H9 (cell line): ENCODE results near the gene GCLC. TPM values are rescaled to one million over a fixed set of nuclear protein-coding genes. Genes with fewer than 3 reads are reported as not detected.
"Not testable (repeated sequence)": the region's sequence is repeated elsewhere in the genome, so short reads cannot be mapped to it uniquely, and the experiment has no call there.

Experiments
- DNase-seq: peaks from one replicate; pipeline ENCODE4 v3.0.0-alpha.2; 2017
- H2AFZ ChIP-seq: one replicate; pipeline ENCODE4 v1.6.1; 2013; ENCODE audit warnings: mild to moderate bottlenecking, low read length, control low read depth, moderate library complexity
- H2AK5ac ChIP-seq: 2 replicates; pipeline ENCODE4 v1.6.1; 2013; ENCODE audit warnings: low read length, control low read depth, mixed read lengths; ENCODE audit not compliant: insufficient read length
- H2BK120ac ChIP-seq: one replicate; pipeline ENCODE4 v1.6.1; 2013; ENCODE audit warnings: low read depth, mild to moderate bottlenecking, low read length, control low read depth, inconsistent platforms; ENCODE audit not compliant: poor library complexity, severe bottlenecking
- H2BK12ac ChIP-seq: 2 replicates; pipeline ENCODE4 v1.6.1; 2013; ENCODE audit warnings: low read length, control low read depth, mixed read lengths, low read depth; ENCODE audit not compliant: insufficient read length
- H2BK15ac ChIP-seq: 2 replicates; pipeline ENCODE4 v1.6.1; 2013; ENCODE audit warnings: low read depth, low read length, control low read depth
- H2BK20ac ChIP-seq: one replicate; pipeline ENCODE4 v1.6.1; 2013; ENCODE audit warnings: low read depth, mild to moderate bottlenecking, low read length, control low read depth, inconsistent platforms; ENCODE audit not compliant: poor library complexity, severe bottlenecking
- H2BK5ac ChIP-seq: 2 replicates; pipeline ENCODE4 v1.6.1; 2013; ENCODE audit warnings: low read length, control low read depth, mixed read lengths; ENCODE audit not compliant: insufficient read length
- H3K14ac ChIP-seq: 2 replicates; pipeline ENCODE4 v1.6.1; 2013; ENCODE audit warnings: low read length, control low read depth; ENCODE audit not compliant: insufficient read depth
- H3K18ac ChIP-seq: 2 replicates; pipeline ENCODE4 v1.6.1; 2013; ENCODE audit warnings: low read depth, mild to moderate bottlenecking, mixed read lengths, low read length, control low read depth; ENCODE audit not compliant: insufficient read length
- H3K23ac ChIP-seq: 2 replicates; pipeline ENCODE4 v1.6.1; 2013; ENCODE audit warnings: low read length, control low read depth, mixed read lengths, low read depth; ENCODE audit not compliant: insufficient read length
- H3K23me2 ChIP-seq: 2 replicates; pipeline ENCODE4 v1.6.1; 2013; ENCODE audit warnings: low read depth, mild to moderate bottlenecking, mixed read lengths, low read length, control low read depth; ENCODE audit not compliant: insufficient read length, poor library complexity, severe bottlenecking
- H3K27ac ChIP-seq: 2 replicates; pipeline ENCODE4 v1.5.1; 2013; ENCODE audit warnings: low read length, control low read depth, mixed read lengths, low read depth; ENCODE audit not compliant: insufficient read length
- H3K27me3 ChIP-seq: 2 replicates; pipeline ENCODE4 v1.6.1; 2013; ENCODE audit warnings: low read length, control low read depth, inconsistent platforms; ENCODE audit not compliant: insufficient read depth
- H3K4ac ChIP-seq: 2 replicates; pipeline ENCODE4 v1.6.1; 2013; ENCODE audit warnings: low read depth, mild to moderate bottlenecking, control low read depth, inconsistent platforms, low read length, moderate library complexity
- H3K4me1 ChIP-seq: 2 replicates; pipeline ENCODE4 v1.6.1; 2013; ENCODE audit warnings: low read length, control low read depth, inconsistent platforms; ENCODE audit not compliant: insufficient read depth
- H3K4me2 ChIP-seq: 2 replicates; pipeline ENCODE4 v1.6.1; 2013; ENCODE audit warnings: low read length, control low read depth, mixed read lengths; ENCODE audit not compliant: insufficient read length, insufficient read depth
- H3K56ac ChIP-seq: 2 replicates; pipeline ENCODE4 v1.6.1; 2013; ENCODE audit warnings: low read depth, mild to moderate bottlenecking, mixed read lengths, low read length, control low read depth; ENCODE audit not compliant: insufficient read length
- H3K79me1 ChIP-seq: 2 replicates; pipeline ENCODE4 v1.6.1; 2013; ENCODE audit warnings: low read depth, mild to moderate bottlenecking, moderate library complexity, low read length, control low read depth, inconsistent platforms; ENCODE audit not compliant: insufficient read depth, poor library complexity, severe bottlenecking
- H3K79me2 ChIP-seq: 2 replicates; pipeline ENCODE4 v1.6.1; 2013; ENCODE audit warnings: low read length, control low read depth, inconsistent platforms; ENCODE audit not compliant: insufficient read depth
- H3K9ac ChIP-seq: 2 replicates; pipeline ENCODE4 v1.6.1; 2013; ENCODE audit warnings: low read length, control low read depth, mixed read lengths; ENCODE audit not compliant: insufficient read length; ENCODE audit errors: extremely low read depth
- H3K9me3 ChIP-seq: one replicate; pipeline ENCODE4 v1.6.1; 2013; ENCODE audit warnings: low read depth, low read length, inconsistent platforms; ENCODE audit not compliant: control insufficient read depth
- H3T11ph ChIP-seq: one replicate; pipeline ENCODE4 v1.6.1; 2013; ENCODE audit warnings: mild to moderate bottlenecking, low read length, control low read depth, inconsistent platforms
- H4K20me1 ChIP-seq: one replicate; pipeline ENCODE4 v1.6.1; 2013; ENCODE audit not compliant: control insufficient read depth, insufficient read length, insufficient read depth
- H4K5ac ChIP-seq: 2 replicates; pipeline ENCODE4 v1.6.1; 2013; ENCODE audit warnings: low read depth, mild to moderate bottlenecking, mixed read lengths, low read length, control low read depth; ENCODE audit not compliant: insufficient read length
- H4K8ac ChIP-seq: replicated peaks from 2 replicates; pipeline ENCODE4 v1.6.1; 2013; ENCODE audit warnings: low read length, control low read depth, mixed read lengths, low read depth; ENCODE audit not compliant: insufficient read length
- H4K91ac ChIP-seq: 2 replicates; pipeline ENCODE4 v1.6.1; 2013; ENCODE audit warnings: low read depth, mild to moderate bottlenecking, moderate library complexity, mixed read lengths, low read length, control low read depth; ENCODE audit not compliant: insufficient read length
- H3K27ac Mint-ChIP-seq, 3 experiments: 2 replicates in 2 of 3; 3 replicates in 1 of 3; pipeline ENCODE4 v1.8.0; 2020 to 2021; ENCODE audit warnings: mixed read lengths in 3 of 3, mild to moderate bottlenecking in 1 of 3, moderate library complexity in 1 of 3
- H3K27me3 Mint-ChIP-seq: 2 replicates; pipeline ENCODE4 v1.8.0; 2021; ENCODE audit warnings: low read depth, mild to moderate bottlenecking, moderate library complexity, mixed read lengths
- H3K36me3 Mint-ChIP-seq, 3 experiments: 2 replicates in 2 of 3; 3 replicates in 1 of 3; pipeline ENCODE4 v1.8.0; 2020 to 2021; ENCODE audit warnings: low read depth in 3 of 3, mixed read lengths in 3 of 3; ENCODE audit not compliant: insufficient read depth in 1 of 3
- H3K4me1 Mint-ChIP-seq, 2 experiments: 2 replicates each; pipeline ENCODE4 v1.8.0; 2020; ENCODE audit warnings: mixed read lengths in 2 of 2
- H3K4me3 Mint-ChIP-seq, 2 experiments: 2 replicates in 1 of 2; 3 replicates in 1 of 2; pipeline ENCODE4 v1.8.0; 2020 to 2021; ENCODE audit warnings: mild to moderate bottlenecking in 2 of 2, mixed read lengths in 2 of 2, moderate library complexity in 1 of 2
- H3K9me3 Mint-ChIP-seq, 2 experiments: 2 replicates in 1 of 2; 3 replicates in 1 of 2; pipeline ENCODE4 v1.8.0; 2020; ENCODE audit warnings: mild to moderate bottlenecking in 2 of 2, mixed read lengths in 2 of 2, moderate library complexity in 1 of 2
- WGBS: extraction: QIAGEN DNeasy Blood & Tissue Kit; methylation state at CpG from one replicate; pipeline ENCODE4 v1.1.7; 2013; ENCODE audit warnings: missing lambda C conversion rate, low lambda C conversion rate, mixed read lengths; ENCODE audit not compliant: insufficient read length; ENCODE audit errors: extremely low coverage; 5-methylcytosine and 5-hydroxymethylcytosine counted together
- total RNA-seq: library from RNA; stranded (reverse); gene quantifications from 2 replicates; pipeline ENCODE4 v1.2.1, GENCODE V29; 2021
- TF ChIP-seq, protein P1 (sequence below): fragments of 200-600 bp; sonication (generic); conservative IDR thresholded peaks from 3 replicates; pipeline ENCODE4 v1.8.0; 2021; ENCODE audit warnings: antibody characterized with exemption, mild to moderate bottlenecking

GCLC gene
- total RNA-seq, 1 experiment from 2014 or later, result 55.5 TPM

DNA sequence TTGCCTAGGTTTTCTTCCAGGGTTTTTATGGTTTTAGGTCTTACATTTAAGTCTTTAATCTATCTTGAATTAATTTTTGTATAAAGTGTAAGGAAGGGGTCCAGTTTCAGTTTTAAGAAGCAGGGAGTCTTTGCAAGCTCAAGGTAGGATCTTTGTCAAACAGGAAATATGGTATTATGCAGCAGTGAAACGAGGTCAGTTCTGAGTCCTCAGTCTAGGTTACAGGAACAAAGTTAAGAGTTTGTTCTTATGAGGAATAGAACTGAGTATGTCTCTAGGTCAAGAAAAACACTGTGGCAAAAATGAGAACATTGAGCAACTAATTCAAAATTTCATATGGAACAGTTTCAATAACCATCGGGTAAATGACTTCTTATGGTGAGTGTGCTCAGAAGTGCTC is 63.6 kb downstream of the GCLC start:
- H3K36me3 Mint-ChIP-seq, result no peaks in the 10 kb centered on the region
- Histone ChIP-seq H3T11ph (no peak overlapping the region), H2BK15ac (no peak overlapping the region), H3K4me1 (no peaks in the 10 kb centered on the region), H4K5ac (no peak overlapping the region), H3K4me2 (no peak overlapping the region), H3K27me3 (no peaks in the 10 kb centered on the region), H2BK20ac (no peak overlapping the region), H2BK5ac (no peak overlapping the region), H3K23me2 (no peaks in the 10 kb centered on the region), H3K56ac (no peak overlapping the region), H3K27ac (no peak overlapping the region), H3K4ac (no peak overlapping the region), H3K14ac (no peak overlapping the region), H3K79me1 (no peaks in the 10 kb centered on the region), H2AFZ (no peak overlapping the region), H3K79me2 (no peaks in the 10 kb centered on the region), H3K18ac (no peak overlapping the region), H3K9me3 (no peaks in the 10 kb centered on the region), H2BK120ac (no peak overlapping the region), H2AK5ac (no peak overlapping the region), H4K20me1 (no peaks in the 10 kb centered on the region), H3K9ac (no peak overlapping the region), H4K8ac (no peak overlapping the region), H2BK12ac (no peak overlapping the region), H3K23ac (no peak overlapping the region), H4K91ac (no peak overlapping the region)
- H3K27ac Mint-ChIP-seq, result no peak overlapping the region
- TF ChIP-seq, protein P1, sequence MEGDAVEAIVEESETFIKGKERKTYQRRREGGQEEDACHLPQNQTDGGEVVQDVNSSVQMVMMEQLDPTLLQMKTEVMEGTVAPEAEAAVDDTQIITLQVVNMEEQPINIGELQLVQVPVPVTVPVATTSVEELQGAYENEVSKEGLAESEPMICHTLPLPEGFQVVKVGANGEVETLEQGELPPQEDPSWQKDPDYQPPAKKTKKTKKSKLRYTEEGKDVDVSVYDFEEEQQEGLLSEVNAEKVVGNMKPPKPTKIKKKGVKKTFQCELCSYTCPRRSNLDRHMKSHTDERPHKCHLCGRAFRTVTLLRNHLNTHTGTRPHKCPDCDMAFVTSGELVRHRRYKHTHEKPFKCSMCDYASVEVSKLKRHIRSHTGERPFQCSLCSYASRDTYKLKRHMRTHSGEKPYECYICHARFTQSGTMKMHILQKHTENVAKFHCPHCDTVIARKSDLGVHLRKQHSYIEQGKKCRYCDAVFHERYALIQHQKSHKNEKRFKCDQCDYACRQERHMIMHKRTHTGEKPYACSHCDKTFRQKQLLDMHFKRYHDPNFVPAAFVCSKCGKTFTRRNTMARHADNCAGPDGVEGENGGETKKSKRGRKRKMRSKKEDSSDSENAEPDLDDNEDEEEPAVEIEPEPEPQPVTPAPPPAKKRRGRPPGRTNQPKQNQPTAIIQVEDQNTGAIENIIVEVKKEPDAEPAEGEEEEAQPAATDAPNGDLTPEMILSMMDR, result no peak
- DNase-seq, result no peak
- H3K4me3 Mint-ChIP-seq, result no peak overlapping the region
- H3K9me3 Mint-ChIP-seq, result no peaks in the 10 kb centered on the region
- H3K4me1 Mint-ChIP-seq, result peaks cover 0 to 3% of the 10 kb centered on the region in 2 experiments; a peak in 1 of 4 replicates
- no peaks in the 10 kb centered on the region; the same call in 1 of the 2 replicates for H3K27me3 Mint-ChIP-seq
- WGBS, result no CpG with 5 or more reads among the region's 2 CpGs

DNA sequence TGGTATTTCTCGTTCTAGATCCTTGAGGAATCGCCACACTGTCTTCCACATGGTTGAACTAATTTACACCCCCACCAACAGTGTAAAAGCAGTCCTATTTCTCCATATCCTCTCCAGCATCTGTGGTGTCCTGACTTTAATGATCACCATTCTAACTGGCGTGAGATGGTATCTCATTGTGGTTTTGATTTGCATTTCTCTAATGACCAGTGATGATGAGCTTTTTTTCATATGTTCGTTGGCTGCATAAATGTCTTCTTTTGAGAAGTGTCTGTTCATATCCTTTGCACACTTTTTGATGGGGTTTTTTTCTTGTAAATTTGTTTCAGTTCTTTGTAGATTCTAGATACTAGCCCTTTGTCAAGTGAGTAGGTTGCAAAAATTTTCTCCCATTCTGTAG is 64.1 kb downstream of the GCLC start:
- not testable (repeated sequence) for H3K27ac Mint-ChIP-seq, H3K27me3 Mint-ChIP-seq, H2BK20ac ChIP-seq, H3K79me2 ChIP-seq, H4K5ac ChIP-seq, H2BK120ac ChIP-seq, H4K8ac ChIP-seq, H3K4me2 ChIP-seq, H2BK5ac ChIP-seq, H3K4me1 Mint-ChIP-seq, H3K4me3 Mint-ChIP-seq, H4K20me1 ChIP-seq, H2BK12ac ChIP-seq, H4K91ac ChIP-seq, H3K4ac ChIP-seq, H2AFZ ChIP-seq, H3K56ac ChIP-seq, H3T11ph ChIP-seq, H3K9ac ChIP-seq, H3K23me2 ChIP-seq, H3K9me3 ChIP-seq, DNase-seq, H3K79me1 ChIP-seq, H2BK15ac ChIP-seq, H3K14ac ChIP-seq, H3K27ac ChIP-seq, H3K23ac ChIP-seq, H3K18ac ChIP-seq, H3K27me3 ChIP-seq, H3K36me3 Mint-ChIP-seq, H2AK5ac ChIP-seq, H3K4me1 ChIP-seq, H3K9me3 Mint-ChIP-seq
- WGBS, result no CpG with 5 or more reads among the region's 4 CpGs
